GM12865 (cell line): ENCODE results near the gene MUTYH.
"Not testable (repeated sequence)": the region's sequence is repeated elsewhere in the genome, so short reads cannot be mapped to it uniquely, and the experiment has no call there.

Experiments
- DNase-seq: peaks from one replicate; pipeline ENCODE4 v3.0.0; 2010; ENCODE audit warnings: low read depth
- H3K4me3 ChIP-seq: 2 replicates; pipeline ENCODE4 v1.5.1; 2011; ENCODE audit warnings: mild to moderate bottlenecking, low read depth, low read length, control low read depth
- TF ChIP-seq, protein P1 (sequence below): IDR thresholded peaks from 2 replicates; pipeline ENCODE4 v1.5.1; 2011; ENCODE audit warnings: low read length, control low read depth, low read depth, inconsistent platforms; ENCODE audit not compliant: insufficient read depth; ENCODE audit errors: missing control alignments

The MUTYH gene

DNA sequence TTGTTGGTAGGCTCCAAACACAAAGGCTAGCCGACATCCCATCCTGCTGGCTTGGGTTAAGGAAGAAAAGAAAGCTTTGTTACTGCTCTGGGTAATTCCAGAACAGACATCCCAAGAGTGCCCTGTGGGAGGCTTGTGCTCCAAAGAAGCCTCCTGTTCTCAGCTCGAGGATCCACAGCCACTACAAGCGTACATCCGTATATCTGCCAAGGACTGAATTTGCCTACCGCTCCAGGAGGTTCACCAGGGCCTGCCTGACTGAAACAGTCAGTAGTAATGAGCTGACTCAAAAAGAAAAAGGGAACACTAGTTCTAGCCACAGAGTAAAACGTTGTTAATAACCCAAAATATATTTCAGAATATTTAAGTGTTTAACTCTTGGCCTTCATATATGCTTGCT lies 24.8 kb upstream of the MUTYH start:
- H3K4me3 ChIP-seq, result no peak overlapping the region
- TF ChIP-seq, protein P1, sequence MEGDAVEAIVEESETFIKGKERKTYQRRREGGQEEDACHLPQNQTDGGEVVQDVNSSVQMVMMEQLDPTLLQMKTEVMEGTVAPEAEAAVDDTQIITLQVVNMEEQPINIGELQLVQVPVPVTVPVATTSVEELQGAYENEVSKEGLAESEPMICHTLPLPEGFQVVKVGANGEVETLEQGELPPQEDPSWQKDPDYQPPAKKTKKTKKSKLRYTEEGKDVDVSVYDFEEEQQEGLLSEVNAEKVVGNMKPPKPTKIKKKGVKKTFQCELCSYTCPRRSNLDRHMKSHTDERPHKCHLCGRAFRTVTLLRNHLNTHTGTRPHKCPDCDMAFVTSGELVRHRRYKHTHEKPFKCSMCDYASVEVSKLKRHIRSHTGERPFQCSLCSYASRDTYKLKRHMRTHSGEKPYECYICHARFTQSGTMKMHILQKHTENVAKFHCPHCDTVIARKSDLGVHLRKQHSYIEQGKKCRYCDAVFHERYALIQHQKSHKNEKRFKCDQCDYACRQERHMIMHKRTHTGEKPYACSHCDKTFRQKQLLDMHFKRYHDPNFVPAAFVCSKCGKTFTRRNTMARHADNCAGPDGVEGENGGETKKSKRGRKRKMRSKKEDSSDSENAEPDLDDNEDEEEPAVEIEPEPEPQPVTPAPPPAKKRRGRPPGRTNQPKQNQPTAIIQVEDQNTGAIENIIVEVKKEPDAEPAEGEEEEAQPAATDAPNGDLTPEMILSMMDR, result no peak
- DNase-seq, result peak; percentile 77

DNA sequence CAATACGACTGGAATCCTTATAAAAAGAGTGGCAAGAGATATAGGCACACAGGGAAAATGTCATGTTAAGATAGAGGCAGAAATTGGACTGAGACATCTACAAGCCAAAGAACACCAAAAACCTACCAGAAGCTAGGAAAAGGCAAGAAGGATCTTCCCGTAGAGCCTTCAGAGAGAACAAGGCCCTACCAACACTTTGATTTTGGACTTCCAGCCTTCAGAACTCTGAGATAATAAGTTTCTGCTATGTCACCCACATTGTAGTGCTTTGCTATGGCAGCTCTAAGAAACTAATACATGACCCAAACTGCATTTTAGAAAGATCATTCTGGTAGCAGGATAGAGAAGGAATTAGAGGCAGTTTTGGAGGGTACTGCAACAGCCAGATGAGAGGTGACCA lies 24.1 kb upstream of the MUTYH start:
- no peak overlapping the region for H3K4me3 ChIP-seq
- TF ChIP-seq, protein P1, result no peak
- DNase-seq, result no peak

DNA sequence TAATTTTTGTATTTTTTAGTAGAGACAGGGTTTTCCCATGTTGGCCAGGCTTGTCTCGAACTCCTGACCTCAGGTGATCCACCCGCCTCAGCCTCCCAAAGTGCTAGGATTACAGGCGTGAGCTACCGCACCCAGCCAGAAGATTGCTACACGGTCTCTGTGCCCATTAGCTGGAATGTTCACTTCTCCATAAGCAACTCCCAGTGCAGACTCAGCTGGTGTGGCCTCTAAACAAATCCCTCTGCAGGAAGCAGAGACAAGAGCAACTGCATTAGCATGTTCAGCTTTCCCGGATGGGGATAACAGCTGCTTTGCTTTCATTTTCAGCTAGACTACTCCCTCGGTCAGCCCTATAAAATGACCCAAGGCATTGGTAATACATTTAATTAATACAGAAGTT lies 20.7 kb upstream of the MUTYH start:
- not testable (repeated sequence) for H3K4me3 ChIP-seq, DNase-seq

- DNase-seq, result peak; percentile 78
- no peak overlapping the region for H3K4me3 ChIP-seq
- TF ChIP-seq, protein P1, result peak; percentile 53
Observed at GRCh38 chr1:45359882-45360513, 19.8 kb upstream of the MUTYH start.

- no peak overlapping the region for H3K4me3 ChIP-seq
- DNase-seq, result no peak
- TF ChIP-seq, protein P1, result no peak
Observed at GRCh38 chr1:45356186-45356585, 15.9 kb upstream of the MUTYH start.

GRCh38 chr1:45355683-45356082 lies 15.4 kb upstream of the MUTYH start:
- H3K4me3 ChIP-seq, result no peak overlapping the region

DNA sequence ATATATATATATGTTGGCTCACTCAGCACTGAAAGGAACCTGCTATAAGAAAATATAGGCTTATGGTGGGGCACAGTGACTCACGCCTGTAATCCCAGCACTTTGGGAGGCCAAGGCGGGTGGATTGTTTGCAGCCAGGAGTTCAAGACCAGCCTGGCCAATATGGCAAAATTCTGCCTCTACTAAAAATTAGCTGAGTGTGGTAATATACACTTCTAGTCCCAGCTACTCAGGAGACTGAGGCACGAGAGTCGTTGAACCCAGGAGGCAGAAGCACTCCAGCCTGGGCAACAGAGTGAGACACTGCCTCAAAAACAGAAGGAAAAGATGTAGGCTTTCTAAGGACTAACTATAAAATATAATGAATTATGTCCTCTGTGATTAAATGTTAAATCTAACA lies 14.6 kb upstream of the MUTYH start:
- H3K4me3 ChIP-seq, result no peak overlapping the region
- DNase-seq, result no peak
- TF ChIP-seq, protein P1, result no peak

More at GRCh38 chr1:45355683-45356082, 15.4 kb upstream of the MUTYH start:
- DNase-seq, result no peak
- TF ChIP-seq, protein P1, result no peak
